SU-DHL-6 (cell line): ENCODE data around the gene CSPG4.

Experiments
- H2AFZ ChIP-seq: fragments of 200-600 bp; sonication (generic); 2 replicates; pipeline ENCODE4 v1.6.1; 2014; ENCODE audit warnings: low read depth, mild to moderate bottlenecking, moderate library complexity, mixed read lengths, antibody characterized with exemption, low read length; ENCODE audit not compliant: severe bottlenecking
- H3F3A ChIP-seq: fragments of 200-600 bp; shearing (Covaris generic); 2 replicates; pipeline ENCODE4 v1.6.0; 2016; ENCODE audit warnings: antibody characterized with exemption, mild to moderate bottlenecking; ENCODE audit not compliant: insufficient read depth
- H3K27ac ChIP-seq: fragments of 200-600 bp; sonication (generic); 2 replicates; pipeline ENCODE4 v1.5.1; 2016; ENCODE audit warnings: low read depth, mild to moderate bottlenecking, low read length, moderate library complexity, mixed read lengths
- H3K27me3 ChIP-seq: fragments of 200-600 bp; sonication (generic), shearing (Covaris generic); 2 replicates; pipeline ENCODE4 v1.6.0; 2014; ENCODE audit warnings: mild to moderate bottlenecking, low read length
- H3K36me3 ChIP-seq: fragments of 200-600 bp; sonication (generic); 2 replicates; pipeline ENCODE4 v1.6.1; 2014; ENCODE audit warnings: mild to moderate bottlenecking, low read length, mixed read lengths
- H3K4me2 ChIP-seq: fragments of 300-600, 200-600 bp; shearing (Covaris generic), sonication (generic); 2 replicates; pipeline ENCODE4 v1.6.0; 2014; ENCODE audit warnings: low read length, low read depth, mild to moderate bottlenecking; ENCODE audit not compliant: poor library complexity, severe bottlenecking
- H3K4me3 ChIP-seq: fragments of 200-600 bp; sonication (generic); 2 replicates; pipeline ENCODE4 v1.5.1; 2014; ENCODE audit warnings: antibody characterized with exemption, low read length, mild to moderate bottlenecking, mixed read lengths; ENCODE audit not compliant: insufficient read depth, poor library complexity, severe bottlenecking
- H3K79me2 ChIP-seq: fragments of 200-600 bp; sonication (generic); 2 replicates; pipeline ENCODE4 v1.6.1; 2014; ENCODE audit warnings: mild to moderate bottlenecking, low read length, moderate library complexity; ENCODE audit not compliant: insufficient read depth
- H3K9ac ChIP-seq: fragments of 200-600 bp; sonication (generic); 2 replicates; pipeline ENCODE4 v1.7.0; 2014; ENCODE audit warnings: mild to moderate bottlenecking, low read length
- H3K9me2 ChIP-seq: fragments of 200-600 bp; sonication (generic); replicated peaks from 2 replicates; pipeline ENCODE4 v1.6.1; 2014; ENCODE audit warnings: low read length; ENCODE audit not compliant: insufficient read depth
- H3K9me3 ChIP-seq: fragments of 200-600 bp; sonication (generic); 2 replicates; pipeline ENCODE4 v1.6.1; 2014; ENCODE audit warnings: low read length, mixed read lengths; ENCODE audit not compliant: insufficient read depth
- H4K20me1 ChIP-seq: fragments of 200-600 bp; sonication (generic); 2 replicates; pipeline ENCODE4 v1.6.1; 2014; ENCODE audit warnings: low read depth, mild to moderate bottlenecking, antibody characterized with exemption, low read length, moderate library complexity, mixed read lengths
- EZH2phosphoT487 ChIP-seq: fragments of 200-600 bp; sonication (generic), shearing (Covaris generic); conservative IDR thresholded peaks from 2 replicates; pipeline ENCODE4 v1.6.1; 2018; ENCODE audit warnings: mild to moderate bottlenecking, antibody characterized with exemption, low read length, moderate library complexity, mixed read lengths
- TF ChIP-seq, protein P1 (sequence below): fragments of 200-600 bp; sonication (generic); IDR thresholded peaks from one replicate; pipeline ENCODE4 v1.5.1; 2017; ENCODE audit warnings: antibody characterized with exemption, mild to moderate bottlenecking, low read length, moderate library complexity; ENCODE audit not compliant: insufficient read depth, poor library complexity, severe bottlenecking

Gene CSPG4

DNA sequence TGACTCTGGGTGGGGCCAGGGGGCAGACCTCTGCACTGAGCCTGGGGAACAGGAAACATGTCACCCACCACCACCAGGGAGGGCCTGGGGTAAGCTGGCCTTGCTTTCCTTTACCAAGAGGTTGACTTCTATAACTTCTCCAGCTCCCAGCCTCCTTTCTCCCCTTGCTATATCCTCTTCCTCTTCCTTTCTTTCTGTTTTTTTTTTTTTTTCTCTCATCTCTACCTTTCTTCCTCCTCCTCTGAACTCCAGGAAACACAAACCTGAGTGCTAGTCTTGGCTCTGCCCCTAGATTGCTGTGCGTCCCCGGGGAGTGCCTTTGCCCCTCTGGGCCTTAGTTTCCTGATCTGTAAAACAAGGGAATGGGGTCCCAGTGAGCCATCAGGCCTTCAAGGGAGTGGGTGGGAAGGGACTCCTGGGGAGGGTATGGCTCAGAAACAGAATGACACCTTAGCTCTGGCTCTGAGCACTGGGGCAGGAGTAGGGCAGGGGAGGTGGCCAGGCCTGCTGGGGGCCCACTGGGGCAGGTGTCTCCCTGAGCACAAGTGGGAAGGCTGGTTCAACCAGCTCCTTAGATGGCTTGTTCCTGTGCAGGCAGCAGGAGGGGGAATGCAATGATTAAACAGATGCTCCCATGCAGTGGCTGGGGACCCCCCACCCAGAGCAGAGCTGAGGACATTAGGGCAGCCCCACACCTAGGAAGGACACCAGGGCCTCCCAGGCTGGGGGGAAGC is 60.7 kb downstream of the CSPG4 start:
- no peaks in the 10 kb centered on the region for H3K9me3 ChIP-seq
- no peak overlapping the region for H3K9ac ChIP-seq
- no peak overlapping the region for H2AFZ ChIP-seq
- no peaks in the 10 kb centered on the region for H3K9me2 ChIP-seq
- H3K4me2 ChIP-seq, result no peak overlapping the region
- no peaks in the 10 kb centered on the region; the same call in 1 of the 2 replicates for H3K27me3 ChIP-seq
- no peaks in the 10 kb centered on the region for H3K79me2 ChIP-seq
- no peaks in the 10 kb centered on the region for H4K20me1 ChIP-seq
- H3K27ac ChIP-seq, result no peak overlapping the region
- H3K36me3 ChIP-seq, result no peaks in the 10 kb centered on the region
- no peak for TF ChIP-seq EZH2phosphoT487
- TF ChIP-seq, protein P1, sequence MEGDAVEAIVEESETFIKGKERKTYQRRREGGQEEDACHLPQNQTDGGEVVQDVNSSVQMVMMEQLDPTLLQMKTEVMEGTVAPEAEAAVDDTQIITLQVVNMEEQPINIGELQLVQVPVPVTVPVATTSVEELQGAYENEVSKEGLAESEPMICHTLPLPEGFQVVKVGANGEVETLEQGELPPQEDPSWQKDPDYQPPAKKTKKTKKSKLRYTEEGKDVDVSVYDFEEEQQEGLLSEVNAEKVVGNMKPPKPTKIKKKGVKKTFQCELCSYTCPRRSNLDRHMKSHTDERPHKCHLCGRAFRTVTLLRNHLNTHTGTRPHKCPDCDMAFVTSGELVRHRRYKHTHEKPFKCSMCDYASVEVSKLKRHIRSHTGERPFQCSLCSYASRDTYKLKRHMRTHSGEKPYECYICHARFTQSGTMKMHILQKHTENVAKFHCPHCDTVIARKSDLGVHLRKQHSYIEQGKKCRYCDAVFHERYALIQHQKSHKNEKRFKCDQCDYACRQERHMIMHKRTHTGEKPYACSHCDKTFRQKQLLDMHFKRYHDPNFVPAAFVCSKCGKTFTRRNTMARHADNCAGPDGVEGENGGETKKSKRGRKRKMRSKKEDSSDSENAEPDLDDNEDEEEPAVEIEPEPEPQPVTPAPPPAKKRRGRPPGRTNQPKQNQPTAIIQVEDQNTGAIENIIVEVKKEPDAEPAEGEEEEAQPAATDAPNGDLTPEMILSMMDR, result no peak
- no peaks in the 10 kb centered on the region for H3F3A ChIP-seq
- H3K4me3 ChIP-seq, result no peak overlapping the region

DNA sequence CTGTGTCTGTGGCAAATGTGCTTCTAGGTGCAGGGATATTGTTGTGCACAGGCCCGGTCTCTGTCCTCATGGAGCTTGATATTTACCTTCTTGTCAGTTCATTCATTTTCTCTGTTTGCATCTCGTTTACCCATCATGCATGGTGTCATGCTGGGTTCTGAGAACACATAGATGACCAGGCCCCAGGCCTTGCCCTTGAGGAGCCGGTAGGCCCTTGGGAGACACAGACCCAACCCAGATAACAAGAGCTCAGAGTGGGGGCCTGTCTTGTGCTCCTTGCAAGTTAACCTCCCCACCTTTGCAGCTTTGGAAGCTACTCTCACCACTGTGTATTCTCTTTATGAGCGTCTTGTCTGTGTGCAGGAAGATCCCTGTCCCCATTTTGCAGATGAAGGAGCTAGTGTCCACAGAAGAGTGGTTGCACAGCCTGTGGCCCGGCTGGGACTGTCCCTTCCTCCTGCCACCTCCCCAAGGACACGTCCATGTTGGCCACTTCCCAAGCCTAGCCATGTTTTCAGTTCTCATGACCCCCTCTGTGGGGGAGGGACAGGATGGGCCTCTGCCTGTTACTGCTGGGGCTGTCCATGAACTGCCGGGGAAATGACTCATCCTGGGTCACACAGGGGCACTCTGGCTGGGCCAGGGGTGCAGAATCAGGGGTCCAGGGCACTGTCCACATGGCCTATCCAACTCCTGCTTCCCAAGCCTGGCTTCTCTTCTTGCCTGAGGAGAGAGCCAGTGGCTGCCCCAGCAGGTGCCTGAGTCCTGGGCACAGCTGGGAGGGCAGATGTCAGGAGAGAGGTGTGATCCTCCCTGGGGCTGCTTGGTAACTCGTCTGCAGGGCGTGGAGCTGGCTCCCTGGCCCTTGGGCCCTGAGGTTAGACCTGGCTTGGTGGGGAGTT is 61.5 kb downstream of the CSPG4 start:
- Histone ChIP-seq H2AFZ (no peak overlapping the region), H3K9me2 (no peaks in the 10 kb centered on the region), H3K36me3 (no peaks in the 10 kb centered on the region), H3K9ac (no peak overlapping the region), H3K4me2 (no peak overlapping the region), H3K27me3 (no peaks in the 10 kb centered on the region; the same call in 1 of the 2 replicates), H4K20me1 (no peaks in the 10 kb centered on the region), H3K79me2 (no peaks in the 10 kb centered on the region), H3K27ac (no peak overlapping the region), H3K9me3 (no peaks in the 10 kb centered on the region), H3F3A (0 out of 2 replicates have a peak, but pooled peaks cover 5% of the 10 kb centered on the region), H3K4me3 (no peak overlapping the region)
- TF ChIP-seq EZH2phosphoT487, result no peak
- TF ChIP-seq, protein P1, result no peak

DNA sequence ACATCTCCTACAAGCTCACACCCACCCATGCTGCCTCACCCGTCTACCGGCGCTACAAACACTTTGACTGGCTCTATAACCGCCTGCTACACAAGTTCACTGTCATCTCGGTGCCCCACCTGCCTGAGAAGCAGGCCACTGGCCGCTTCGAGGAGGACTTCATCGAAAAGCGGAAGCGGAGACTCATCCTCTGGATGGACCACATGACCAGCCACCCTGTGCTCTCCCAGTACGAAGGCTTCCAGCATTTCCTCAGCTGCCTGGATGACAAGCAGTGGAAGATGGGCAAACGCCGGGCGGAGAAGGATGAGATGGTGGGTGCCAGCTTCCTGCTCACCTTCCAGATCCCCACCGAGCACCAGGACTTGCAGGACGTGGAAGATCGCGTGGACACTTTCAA is 62.8 kb downstream of the CSPG4 start:
- no peaks in the 10 kb centered on the region for H4K20me1 ChIP-seq

More for the DNA sequence above, 62.8 kb downstream of the CSPG4 start:
- Histone ChIP-seq H3K27me3 (no peaks in the 10 kb centered on the region; the same call in 1 of the 2 replicates), H3K4me3 (no peak overlapping the region), H3K79me2 (no peaks in the 10 kb centered on the region), H3K36me3 (no peaks in the 10 kb centered on the region), H3F3A (0 out of 2 replicates have a peak, but pooled peaks cover 5% of the 10 kb centered on the region), H3K27ac (no peak overlapping the region), H3K9me2 (no peaks in the 10 kb centered on the region), H3K4me2 (no peak overlapping the region), H2AFZ (no peak overlapping the region), H3K9me3 (no peaks in the 10 kb centered on the region), H3K9ac (no peak overlapping the region)
- TF ChIP-seq EZH2phosphoT487, result no peak
- TF ChIP-seq, protein P1, result no peak
